Natural killer cell (primary cell): ENCODE results near the gene ITGA1. TPM values are rescaled to one million over a fixed set of nuclear protein-coding genes. Genes with fewer than 3 reads are reported as not detected.

Experiments
- ATAC-seq, 3 donors: fragments of 150-1000 bp in 2 of 3; fragments of 200-7000 bp in 1 of 3; cut with Tn5 transposase; 1 replicate in 1 of 3; 2 replicates in 2 of 3; pipeline ENCODE4 v1.10.0; 2021; ENCODE audit warnings: mild to moderate bottlenecking in 2 of 3, moderate library complexity in 2 of 3
- DNase-seq, 2 donors: peaks; one replicate each; pipeline versions ENCODE4 v3.0.0 to v3.0.0-alpha.2; 2013 to 2021; ENCODE audit warnings: mixed read lengths in 1 of 2
- H3K27ac ChIP-seq: one replicate; pipeline ENCODE4 v1.5.1; 2013; ENCODE audit warnings: mild to moderate bottlenecking, low read length
- H3K27me3 ChIP-seq: one replicate; pipeline ENCODE4 v1.6.1; 2013; ENCODE audit warnings: low read length; ENCODE audit not compliant: control insufficient read depth, insufficient read depth
- H3K36me3 ChIP-seq: one replicate; pipeline ENCODE4 v1.6.1; 2013; ENCODE audit warnings: low read length; ENCODE audit not compliant: control insufficient read depth, insufficient read depth
- H3K4me1 ChIP-seq: one replicate; pipeline ENCODE4 v1.6.1; 2013; ENCODE audit warnings: low read length; ENCODE audit not compliant: control insufficient read depth, insufficient read depth
- H3K4me3 ChIP-seq: one replicate; pipeline ENCODE4 v1.5.1; 2013; ENCODE audit warnings: low read length
- H3K9me3 ChIP-seq: one replicate; pipeline ENCODE4 v1.6.1; 2013; ENCODE audit warnings: low read length; ENCODE audit not compliant: control insufficient read depth, insufficient read depth
- H3K27ac Mint-ChIP-seq, 2 donors: one replicate each; pipeline ENCODE4 v1.8.0; 2022; ENCODE audit warnings: mild to moderate bottlenecking in 2 of 2, mixed read lengths in 2 of 2, moderate library complexity in 1 of 2
- H3K27me3 Mint-ChIP-seq, 2 donors: one replicate each; pipeline ENCODE4 v1.8.0; 2022; ENCODE audit warnings: low read depth in 2 of 2, mixed read lengths in 2 of 2
- H3K36me3 Mint-ChIP-seq: one replicate; pipeline ENCODE4 v1.8.0; 2022; ENCODE audit warnings: mixed read lengths
- H3K4me1 Mint-ChIP-seq, 2 donors: one replicate each; pipeline ENCODE4 v1.8.0; 2022; ENCODE audit warnings: mixed read lengths in 2 of 2
- H3K4me3 Mint-ChIP-seq: one replicate; pipeline ENCODE4 v1.8.0; 2022; ENCODE audit warnings: mild to moderate bottlenecking, moderate library complexity, mixed read lengths
- H3K9me3 Mint-ChIP-seq, 2 donors: one replicate each; pipeline ENCODE4 v1.8.0; 2022; ENCODE audit warnings: mixed read lengths in 2 of 2
- CTCF ChIP-seq: fragments of 200-600 bp; IDR thresholded peaks from one replicate; pipeline ENCODE4 v1.8.0; 2022; ENCODE audit warnings: antibody characterized with exemption
- WGBS: methylation state at CpG from one replicate; pipeline ENCODE4 v1.1.7; 2013; ENCODE audit warnings: missing lambda C conversion rate; ENCODE audit not compliant: insufficient coverage; 5-methylcytosine and 5-hydroxymethylcytosine counted together
- intact Hi-C: fragments of 100-400 bp; cut with micrococcal nuclease; formaldehyde crosslinking; loops from one replicate; pipeline ENCODE4 v1.14.2; 2022
- total RNA-seq, 4 donors: library from RNA; stranded (reverse); fragments of 120-200 nt in 1 of 4; gene quantifications; one replicate each; pipeline versions ENCODE4 v1.2.3 to v1.2.4, GENCODE V29; 2013 to 2022

ITGA1 gene
- total RNA-seq, 3 donors from 2014 or later (not counting 1 experiment from before 2014, with no cell fraction given), result 0.45 to 0.82 (median 0.47) TPM

GRCh38 chr5:52822437-52822836 lies 34.7 kb downstream of the ITGA1 start:
- peaks cover 11 to 22% of the 10 kb centered on the region in 2 donors for H3K4me1 Mint-ChIP-seq
- H3K27me3 Mint-ChIP-seq, result no peaks in the 10 kb centered on the region
- no peak overlapping the region for H3K27ac Mint-ChIP-seq
- Histone ChIP-seq H3K36me3 (no peaks in the 10 kb centered on the region), H3K4me1 (no peaks in the 10 kb centered on the region), H3K27me3 (no peaks in the 10 kb centered on the region), H3K4me3 (no peak overlapping the region), H3K9me3 (no peaks in the 10 kb centered on the region), H3K27ac (no peak overlapping the region)
- 97% methylated on average over 6 of the region's 6 CpGs for WGBS
- no peaks in the 10 kb centered on the region for H3K9me3 Mint-ChIP-seq
- intact Hi-C loops, result no loop called here
- H3K4me3 Mint-ChIP-seq, result no peak overlapping the region
- H3K36me3 Mint-ChIP-seq, result no peaks in the 10 kb centered on the region
- no peak for DNase-seq
- no peak for TF ChIP-seq CTCF
- no peak for ATAC-seq

GRCh38 chr5:52824827-52825226 lies 37.1 kb downstream of the ITGA1 start:
- TF ChIP-seq CTCF, result no peak
- WGBS, result no CpG with 5 or more reads among the region's 1 CpG
- H3K9me3 ChIP-seq, result no peaks in the 10 kb centered on the region
- H3K4me3 Mint-ChIP-seq, result no peak overlapping the region
- no peaks in the 10 kb centered on the region for H3K36me3 ChIP-seq
- H3K9me3 Mint-ChIP-seq, result no peaks in the 10 kb centered on the region
- no peaks in the 10 kb centered on the region for H3K36me3 Mint-ChIP-seq
- intact Hi-C loops, result no loop called here
- H3K27me3 Mint-ChIP-seq, result no peaks in the 10 kb centered on the region
- H3K4me1 Mint-ChIP-seq, result peaks cover 11 to 22% of the 10 kb centered on the region in 2 donors
- no peak overlapping the region for H3K27ac ChIP-seq
- no peaks in the 10 kb centered on the region for H3K4me1 ChIP-seq
- ATAC-seq (no peak), DNase-seq (no peak)
- H3K27me3 ChIP-seq, result no peaks in the 10 kb centered on the region
- H3K4me3 ChIP-seq, result no peak overlapping the region
- H3K27ac Mint-ChIP-seq, result no peak overlapping the region

GRCh38 chr5:52825826-52826225 lies 38.1 kb downstream of the ITGA1 start:
- Histone ChIP-seq H3K9me3 (no peaks in the 10 kb centered on the region), H3K27me3 (no peaks in the 10 kb centered on the region), H3K4me1 (no peaks in the 10 kb centered on the region), H3K36me3 (no peaks in the 10 kb centered on the region), H3K27ac (no peak overlapping the region), H3K4me3 (no peak overlapping the region)
- 45% methylated on average over 2 of the region's 2 CpGs for WGBS
- H3K4me1 Mint-ChIP-seq, result peaks cover 11 to 22% of the 10 kb centered on the region in 2 donors
- peak in 1 of 2 donors; percentile 5 for DNase-seq
- no peak overlapping the region for H3K4me3 Mint-ChIP-seq
- H3K36me3 Mint-ChIP-seq, result no peaks in the 10 kb centered on the region
- H3K27ac Mint-ChIP-seq, result peak overlapping the region; percentile 78 to 86
- ATAC-seq, result peak; percentile 73 to 96 (median 77)
- H3K27me3 Mint-ChIP-seq, result no peaks in the 10 kb centered on the region
- TF ChIP-seq CTCF, result no peak
- intact Hi-C loops, result no loop called here
- H3K9me3 Mint-ChIP-seq, result no peaks in the 10 kb centered on the region

GRCh38 chr5:52827815-52828214 lies 40.1 kb downstream of the ITGA1 start:
- Histone ChIP-seq H3K27me3 (no peaks in the 10 kb centered on the region), H3K27ac (no peak overlapping the region), H3K9me3 (no peaks in the 10 kb centered on the region), H3K36me3 (no peaks in the 10 kb centered on the region), H3K4me1 (no peaks in the 10 kb centered on the region), H3K4me3 (no peak overlapping the region)
- Mint-ChIP-seq H3K9me3 (no peaks in the 10 kb centered on the region), H3K27ac (no peak overlapping the region), H3K36me3 (no peaks in the 10 kb centered on the region), H3K4me3 (no peak overlapping the region), H3K4me1 (peaks cover 11 to 22% of the 10 kb centered on the region in 2 donors), H3K27me3 (no peaks in the 10 kb centered on the region)
- no peak for DNase-seq
- intact Hi-C loops, result no loop called here
- no peak for TF ChIP-seq CTCF
- ATAC-seq, result no peak
- no CpG with 5 or more reads among the region's 1 CpG for WGBS
